ENCODE results near the gene GALNT2. TPM values are rescaled to one million over a fixed set of nuclear protein-coding genes. Genes with fewer than 3 reads are reported as not detected.

The GALNT2 gene
- total and polyA plus RNA-seq, 4 experiments from 2014 or later: 11.5 to 20.9 (median 15.8) TPM

GRCh38 chr1:230172016-230172537 is 105.0 kb downstream of the GALNT2 start:
- Histone ChIP-seq H3K27ac (ENCODE audit: low read depth, low read length) (no peak overlapping the region), H3K9me3 (ENCODE audit: control insufficient read depth in 1 of 2, low read length in 2 of 2) (no peaks in the 10 kb centered on the region), H3K4me3 (ENCODE audit: low read length in 2 of 2) (no peak overlapping the region), H3K4me1 (ENCODE audit: insufficient read depth, low read length) (peaks cover 14% of the 10 kb centered on the region), H3K27me3 (ENCODE audit: insufficient read depth, low read length) (no peaks in the 10 kb centered on the region), H3K36me3 (ENCODE audit: insufficient read depth, low read length) (no peaks in the 10 kb centered on the region)
- peaks cover 23 to 30% (median 26%) of the 10 kb centered on the region in 4 donors for H3K4me1 Mint-ChIP-seq
- H3K36me3 Mint-ChIP-seq: peaks cover 0 to 10% of the 10 kb centered on the region in 2 donors
- H3K9me3 Mint-ChIP-seq: no peaks in the 10 kb centered on the region
- no peak overlapping the region for H3K4me3 Mint-ChIP-seq
- ChIA-PET POLR2A (ENCODE audit: partially characterized antibody) (no interaction called here), CTCF (ENCODE audit: partially characterized antibody) (interaction anchor here (1.3 kb wide), 1 partner anchor 511 kb away, joined by 3 read pairs; no protein-coding TSS in a partner anchor)
- no peak overlapping the region for H3K27ac Mint-ChIP-seq
- DNase-seq: no peak
- no peaks in the 10 kb centered on the region for H3K27me3 Mint-ChIP-seq
- intact Hi-C loops (cut with micrococcal nuclease): no loop called here

GRCh38 chr1:230173187-230173975 is 106.3 kb downstream of the GALNT2 start:
- H3K4me3 ChIP-seq (ENCODE audit: low read length in 2 of 2): no peak overlapping the region
- no peak overlapping the region for H3K27ac ChIP-seq (ENCODE audit: low read depth, low read length)
- Mint-ChIP-seq H3K27ac (no peak overlapping the region), H3K27me3 (no peaks in the 10 kb centered on the region), H3K9me3 (no peaks in the 10 kb centered on the region), H3K4me1 (peaks cover 20 to 28% (median 24%) of the 10 kb centered on the region in 4 donors), H3K36me3 (peaks cover 3 to 14% of the 10 kb centered on the region in 2 donors), H3K4me3 (no peak overlapping the region)
- intact Hi-C loops (cut with micrococcal nuclease): no loop called here
- H3K9me3 ChIP-seq (ENCODE audit: control insufficient read depth in 1 of 2, low read length in 2 of 2): no peaks in the 10 kb centered on the region
- ChIA-PET CTCF (ENCODE audit: partially characterized antibody) (no interaction called here), POLR2A (ENCODE audit: partially characterized antibody) (no interaction called here)
- no peaks in the 10 kb centered on the region for H3K36me3 ChIP-seq (ENCODE audit: insufficient read depth, low read length)
- DNase-seq: no peak
- H3K27me3 ChIP-seq (ENCODE audit: insufficient read depth, low read length): no peaks in the 10 kb centered on the region
- peaks cover 14% of the 10 kb centered on the region for H3K4me1 ChIP-seq (ENCODE audit: insufficient read depth, low read length)

GRCh38 chr1:230174041-230174440 is 107.0 kb downstream of the GALNT2 start:
- H3K4me3 Mint-ChIP-seq: no peak overlapping the region
- no peaks in the 10 kb centered on the region for H3K9me3 Mint-ChIP-seq
- H3K9me3 ChIP-seq (ENCODE audit: control insufficient read depth in 1 of 2, low read length in 2 of 2): no peaks in the 10 kb centered on the region
- no peak overlapping the region for H3K4me3 ChIP-seq (ENCODE audit: low read length in 2 of 2)
- H3K36me3 Mint-ChIP-seq: peaks cover 7 to 18% of the 10 kb centered on the region in 2 donors
- no peak for DNase-seq
- ChIA-PET POLR2A (ENCODE audit: partially characterized antibody) (no interaction called here), CTCF (ENCODE audit: partially characterized antibody) (no interaction called here)
- peaks cover 12% of the 10 kb centered on the region for H3K4me1 ChIP-seq (ENCODE audit: insufficient read depth, low read length)
- H3K36me3 ChIP-seq (ENCODE audit: insufficient read depth, low read length): no peaks in the 10 kb centered on the region
- no peak overlapping the region for H3K27ac ChIP-seq (ENCODE audit: low read depth, low read length)
- H3K27me3 Mint-ChIP-seq: no peaks in the 10 kb centered on the region
- no peak overlapping the region for H3K27ac Mint-ChIP-seq
- no peaks in the 10 kb centered on the region for H3K27me3 ChIP-seq (ENCODE audit: insufficient read depth, low read length)
- peaks cover 18 to 25% (median 20%) of the 10 kb centered on the region in 4 donors for H3K4me1 Mint-ChIP-seq
- intact Hi-C loops (cut with micrococcal nuclease): no loop called here

GRCh38 chr1:230174471-230175162 is 107.6 kb downstream of the GALNT2 start:
- ChIA-PET CTCF (ENCODE audit: partially characterized antibody) (no interaction called here), POLR2A (ENCODE audit: partially characterized antibody) (no interaction called here)
- Histone ChIP-seq H3K9me3 (ENCODE audit: control insufficient read depth in 1 of 2, low read length in 2 of 2) (no peaks in the 10 kb centered on the region), H3K4me1 (ENCODE audit: insufficient read depth, low read length) (peaks cover 6% of the 10 kb centered on the region), H3K36me3 (ENCODE audit: insufficient read depth, low read length) (peaks cover 3% of the 10 kb centered on the region), H3K4me3 (ENCODE audit: low read length in 2 of 2) (no peak overlapping the region), H3K27me3 (ENCODE audit: insufficient read depth, low read length) (no peaks in the 10 kb centered on the region), H3K27ac (ENCODE audit: low read depth, low read length) (no peak overlapping the region)
- H3K9me3 Mint-ChIP-seq: no peaks in the 10 kb centered on the region
- DNase-seq: no peak
- intact Hi-C loops (cut with micrococcal nuclease): no loop called here
- H3K27ac Mint-ChIP-seq: peak overlapping the region in 1 of 7 donors; percentile 39
- H3K36me3 Mint-ChIP-seq: peaks cover 12 to 23% of the 10 kb centered on the region in 2 donors
- no peaks in the 10 kb centered on the region for H3K27me3 Mint-ChIP-seq
- no peak overlapping the region for H3K4me3 Mint-ChIP-seq
- H3K4me1 Mint-ChIP-seq: peaks cover 13 to 21% (median 15%) of the 10 kb centered on the region in 4 donors

- Histone ChIP-seq H3K27ac (ENCODE audit: low read depth, low read length) (no peak overlapping the region), H3K4me3 (ENCODE audit: low read length in 2 of 2) (no peak overlapping the region), H3K9me3 (ENCODE audit: control insufficient read depth in 1 of 2, low read length in 2 of 2) (no peaks in the 10 kb centered on the region), H3K27me3 (ENCODE audit: insufficient read depth, low read length) (no peaks in the 10 kb centered on the region), H3K4me1 (ENCODE audit: insufficient read depth, low read length) (no peaks in the 10 kb centered on the region), H3K36me3 (ENCODE audit: insufficient read depth, low read length) (peaks cover 3% of the 10 kb centered on the region)
- H3K4me3 Mint-ChIP-seq: no peak overlapping the region
- intact Hi-C loops (cut with micrococcal nuclease): no loop called here
- H3K36me3 Mint-ChIP-seq: peaks cover 13 to 26% of the 10 kb centered on the region in 2 donors
- CTCF ChIA-PET (ENCODE audit: partially characterized antibody): interaction anchor here (1.0 kb wide), 1 partner anchor 12 kb away, joined by 3 read pairs; no protein-coding TSS in a partner anchor
- H3K4me1 Mint-ChIP-seq: peaks cover 6 to 15% (median 13%) of the 10 kb centered on the region in 4 donors
- H3K27me3 Mint-ChIP-seq: no peaks in the 10 kb centered on the region
- POLR2A ChIA-PET (ENCODE audit: partially characterized antibody): no interaction called here
- DNase-seq: no peak
- H3K27ac Mint-ChIP-seq: peak overlapping the region in 1 of 7 donors; percentile 39
- no peaks in the 10 kb centered on the region for H3K9me3 Mint-ChIP-seq
These were observed 108.2 kb downstream of the GALNT2 start for GRCh38 chr1:230175163-230175747.

- CTCF ChIA-PET (ENCODE audit: partially characterized antibody): interaction anchor here (1.0 kb wide), 1 partner anchor 12 kb away, joined by 3 read pairs; no protein-coding TSS in a partner anchor
- H3K27me3 ChIP-seq (ENCODE audit: insufficient read depth, low read length): no peaks in the 10 kb centered on the region
- H3K27ac ChIP-seq (ENCODE audit: low read depth, low read length): no peak overlapping the region
- H3K36me3 Mint-ChIP-seq: peaks cover 17 to 32% of the 10 kb centered on the region in 2 donors
- no peaks in the 10 kb centered on the region for H3K4me1 ChIP-seq (ENCODE audit: insufficient read depth, low read length)
- POLR2A ChIA-PET (ENCODE audit: partially characterized antibody): no interaction called here
- DNase-seq: no peak
- H3K4me3 Mint-ChIP-seq: no peak overlapping the region
- peak overlapping the region in 1 of 7 donors; percentile 68 for H3K27ac Mint-ChIP-seq
- intact Hi-C loops (cut with micrococcal nuclease): no loop called here
- peaks cover 6 to 16% (median 12%) of the 10 kb centered on the region in 4 donors for H3K4me1 Mint-ChIP-seq
- H3K27me3 Mint-ChIP-seq: no peaks in the 10 kb centered on the region
- no peak overlapping the region for H3K4me3 ChIP-seq (ENCODE audit: low read length in 2 of 2)
- no peaks in the 10 kb centered on the region for H3K9me3 Mint-ChIP-seq
- H3K36me3 ChIP-seq (ENCODE audit: insufficient read depth, low read length): peaks cover 3% of the 10 kb centered on the region
- H3K9me3 ChIP-seq (ENCODE audit: control insufficient read depth in 1 of 2, low read length in 2 of 2): no peaks in the 10 kb centered on the region
These were observed 108.8 kb downstream of the GALNT2 start for GRCh38 chr1:230175839-230176238.

GRCh38 chr1:230176326-230176725 is 109.3 kb downstream of the GALNT2 start:
- ChIA-PET POLR2A (ENCODE audit: partially characterized antibody) (no interaction called here), CTCF (ENCODE audit: partially characterized antibody) (interaction anchor here (1.0 kb wide), 1 partner anchor 13 kb away, joined by 3 read pairs; no protein-coding TSS in a partner anchor)
- Histone ChIP-seq H3K4me3 (ENCODE audit: low read length in 2 of 2) (no peak overlapping the region), H3K27me3 (ENCODE audit: insufficient read depth, low read length) (no peaks in the 10 kb centered on the region), H3K9me3 (ENCODE audit: control insufficient read depth in 1 of 2, low read length in 2 of 2) (no peaks in the 10 kb centered on the region), H3K36me3 (ENCODE audit: insufficient read depth, low read length) (peaks cover 3% of the 10 kb centered on the region), H3K4me1 (ENCODE audit: insufficient read depth, low read length) (no peaks in the 10 kb centered on the region), H3K27ac (ENCODE audit: low read depth, low read length) (no peak overlapping the region)
- peaks cover 17 to 36% of the 10 kb centered on the region in 2 donors for H3K36me3 Mint-ChIP-seq
- H3K9me3 Mint-ChIP-seq: no peaks in the 10 kb centered on the region
- no peak overlapping the region for H3K27ac Mint-ChIP-seq
- no peak for DNase-seq
- no peaks in the 10 kb centered on the region for H3K27me3 Mint-ChIP-seq
- intact Hi-C loops (cut with micrococcal nuclease): no loop called here
- H3K4me3 Mint-ChIP-seq: no peak overlapping the region
- peaks cover 6 to 16% (median 12%) of the 10 kb centered on the region in 4 donors for H3K4me1 Mint-ChIP-seq

Data from CD4-positive, alpha-beta memory T cell (primary cell).